Gastrocnemius medialis (tissue), 4 donors: Measurements from ENCODE around the gene STH.

ENCODE experiments used
- POLR2A ChIP-seq, 2 donors: fragments of 450-650 bp; IDR thresholded peaks; one replicate each; pipeline ENCODE4 v1.6.1; 2017; ENCODE audit warnings: antibody characterized with exemption in 2 of 2, mild to moderate bottlenecking in 2 of 2, moderate library complexity in 2 of 2
- TF ChIP-seq, protein P1 (sequence below), 5 experiments: fragments of 450-650 bp in 3 of 5; fragments of 200-600 bp in 2 of 5; sonication (generic) in 2 of 5; IDR thresholded peaks in 4 of 5; conservative IDR thresholded peaks in 1 of 5; 1 replicate in 4 of 5; 2 replicates in 1 of 5; pipeline ENCODE4 v1.5.1; 2016 to 2019; ENCODE audit warnings: antibody characterized with exemption in 5 of 5, mild to moderate bottlenecking in 3 of 5, moderate library complexity in 3 of 5

DNA sequence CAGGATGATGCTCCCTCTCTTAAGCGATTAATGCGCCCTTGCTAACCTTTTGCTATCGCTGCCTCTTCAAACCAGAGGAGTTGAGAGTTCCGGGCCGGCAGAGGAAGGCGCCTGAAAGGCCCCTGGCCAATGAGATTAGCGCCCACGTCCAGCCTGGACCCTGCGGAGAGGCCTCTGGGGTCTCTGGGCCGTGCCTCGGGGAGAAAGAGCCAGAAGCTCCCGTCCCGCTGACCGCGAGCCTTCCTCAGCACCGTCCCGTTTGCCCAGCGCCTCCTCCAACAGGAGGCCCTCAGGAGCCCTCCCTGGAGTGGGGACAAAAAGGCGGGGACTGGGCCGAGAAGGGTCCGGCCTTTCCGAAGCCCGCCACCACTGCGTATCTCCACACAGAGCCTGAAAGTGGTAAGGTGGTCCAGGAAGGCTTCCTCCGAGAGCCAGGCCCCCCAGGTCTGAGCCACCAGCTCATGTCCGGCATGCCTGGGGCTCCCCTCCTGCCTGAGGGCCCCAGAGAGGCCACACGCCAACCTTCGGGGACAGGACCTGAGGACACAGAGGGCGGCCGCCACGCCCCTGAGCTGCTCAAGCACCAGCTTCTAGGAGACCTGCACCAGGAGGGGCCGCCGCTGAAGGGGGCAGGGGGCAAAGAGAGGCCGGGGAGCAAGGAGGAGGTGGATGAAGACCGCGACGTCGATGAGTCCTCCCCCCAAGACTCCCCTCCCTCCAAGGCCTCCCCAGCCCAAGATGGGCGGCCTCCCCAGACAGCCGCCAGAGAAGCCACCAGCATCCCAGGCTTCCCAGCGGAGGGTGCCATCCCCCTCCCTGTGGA, 16.0 kb upstream of the STH start:
- TF ChIP-seq, protein P1, sequence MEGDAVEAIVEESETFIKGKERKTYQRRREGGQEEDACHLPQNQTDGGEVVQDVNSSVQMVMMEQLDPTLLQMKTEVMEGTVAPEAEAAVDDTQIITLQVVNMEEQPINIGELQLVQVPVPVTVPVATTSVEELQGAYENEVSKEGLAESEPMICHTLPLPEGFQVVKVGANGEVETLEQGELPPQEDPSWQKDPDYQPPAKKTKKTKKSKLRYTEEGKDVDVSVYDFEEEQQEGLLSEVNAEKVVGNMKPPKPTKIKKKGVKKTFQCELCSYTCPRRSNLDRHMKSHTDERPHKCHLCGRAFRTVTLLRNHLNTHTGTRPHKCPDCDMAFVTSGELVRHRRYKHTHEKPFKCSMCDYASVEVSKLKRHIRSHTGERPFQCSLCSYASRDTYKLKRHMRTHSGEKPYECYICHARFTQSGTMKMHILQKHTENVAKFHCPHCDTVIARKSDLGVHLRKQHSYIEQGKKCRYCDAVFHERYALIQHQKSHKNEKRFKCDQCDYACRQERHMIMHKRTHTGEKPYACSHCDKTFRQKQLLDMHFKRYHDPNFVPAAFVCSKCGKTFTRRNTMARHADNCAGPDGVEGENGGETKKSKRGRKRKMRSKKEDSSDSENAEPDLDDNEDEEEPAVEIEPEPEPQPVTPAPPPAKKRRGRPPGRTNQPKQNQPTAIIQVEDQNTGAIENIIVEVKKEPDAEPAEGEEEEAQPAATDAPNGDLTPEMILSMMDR (IDR thresholded peaks at IDR 0.05 in 4 of 5, conservative IDR thresholded peaks at IDR 0.05 in 1 of 5): no peak
- TF ChIP-seq POLR2A (IDR thresholded peaks at IDR 0.05): no peak
